GM21390 (cell line): ENCODE results near the gene SHOX.

Experiments used
- ATAC-seq: cut with Tn5 transposase; IDR thresholded peaks from one replicate; pipeline ENCODE4 v1.9.1; 2021; ENCODE audit not compliant: unreplicated experiment

SHOX gene

DNA sequence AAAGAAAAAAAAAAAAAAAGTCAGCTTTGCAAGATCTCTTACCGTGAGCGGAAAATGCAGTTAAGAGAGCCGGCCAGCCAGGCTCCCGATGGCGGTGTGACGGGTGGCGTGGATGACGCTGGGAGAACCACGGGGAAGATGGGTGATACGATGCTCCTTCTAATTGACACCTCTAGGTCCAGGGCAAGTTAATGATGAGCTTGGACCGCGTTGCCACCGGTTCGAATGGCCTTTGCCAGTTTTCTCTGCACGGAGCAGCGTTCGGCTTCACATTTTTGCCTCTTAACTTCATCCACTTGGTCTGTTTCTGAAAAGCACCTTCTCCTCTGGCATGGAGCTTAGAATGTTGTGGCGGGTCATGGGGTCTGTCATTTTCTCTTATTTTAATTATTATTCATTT, 33.2 kb downstream of the SHOX start:
- no peak for ATAC-seq

GRCh38 chrX:666762-667720, 36.5 kb downstream of the SHOX start:
- ATAC-seq: no peak

- ATAC-seq: no peak
These were observed 40.1 kb downstream of the SHOX start for GRCh38 chrX:670645-671044.

DNA sequence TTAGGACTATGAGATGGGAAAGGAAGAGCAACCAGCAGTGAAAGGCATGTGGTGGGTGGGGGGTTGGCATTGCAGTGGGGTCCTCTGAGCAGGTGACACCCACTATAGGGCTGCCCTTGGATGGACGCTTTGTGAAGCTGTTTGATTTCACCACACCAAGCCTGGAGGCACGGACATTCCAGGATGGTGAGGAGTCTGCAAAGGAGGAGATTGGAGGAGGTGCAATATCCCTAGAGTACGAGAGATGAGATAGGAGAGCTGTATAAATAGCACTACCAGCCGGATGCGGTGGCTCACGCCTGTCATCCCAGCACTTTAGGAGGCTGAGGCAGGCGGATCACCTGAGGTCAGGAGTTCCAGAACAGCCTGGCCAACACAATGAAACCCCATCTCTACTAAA, 42.3 kb downstream of the SHOX start:
- no peak for ATAC-seq

- no peak for ATAC-seq
These were observed 44.8 kb downstream of the SHOX start for GRCh38 chrX:675279-675954.

DNA sequence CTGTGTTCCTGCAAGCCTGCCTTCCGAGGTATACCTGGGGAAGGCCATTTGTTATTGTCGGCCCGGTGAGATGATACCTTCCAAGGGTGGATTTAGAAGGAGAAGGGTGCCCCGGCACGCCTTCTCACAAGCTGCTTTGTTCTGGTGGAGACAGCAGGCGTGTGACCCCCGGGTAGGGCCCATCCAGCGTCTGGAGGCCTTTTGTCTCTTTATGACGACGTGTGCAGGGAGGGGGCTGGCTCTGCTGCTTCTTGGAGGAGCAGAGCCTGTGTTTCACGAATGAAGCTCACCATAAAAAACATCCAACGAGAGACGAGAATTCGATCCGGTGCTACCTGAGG, 45.3 kb downstream of the SHOX start:
- no peak for ATAC-seq

GRCh38 chrX:677376-677775, 46.8 kb downstream of the SHOX start:
- ATAC-seq: no peak

- ATAC-seq: no peak
These were observed 48.8 kb downstream of the SHOX start for GRCh38 chrX:679291-679979.

DNA sequence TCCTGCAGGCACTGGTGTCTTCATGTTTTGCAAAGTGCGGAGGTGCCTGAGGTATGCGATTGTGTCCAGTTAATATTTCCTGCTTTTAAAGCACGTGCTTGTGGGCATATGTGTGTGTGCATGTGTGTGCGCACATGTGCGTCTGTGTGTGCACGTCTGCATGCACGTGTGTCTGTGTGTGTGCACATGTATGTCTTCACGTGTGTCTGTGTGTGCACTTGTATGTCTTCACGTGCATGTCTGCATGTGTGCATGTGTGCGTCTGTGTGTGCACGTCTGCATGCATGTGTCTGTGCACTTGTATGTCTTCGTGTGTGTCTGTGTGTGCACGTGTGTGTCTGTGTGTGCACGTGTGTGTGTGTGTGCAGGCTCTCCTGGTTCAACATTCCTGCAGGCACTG, 49.5 kb downstream of the SHOX start:
- no peak for ATAC-seq

GRCh38 chrX:681989-682388, 51.4 kb downstream of the SHOX start:
- no peak for ATAC-seq

DNA sequence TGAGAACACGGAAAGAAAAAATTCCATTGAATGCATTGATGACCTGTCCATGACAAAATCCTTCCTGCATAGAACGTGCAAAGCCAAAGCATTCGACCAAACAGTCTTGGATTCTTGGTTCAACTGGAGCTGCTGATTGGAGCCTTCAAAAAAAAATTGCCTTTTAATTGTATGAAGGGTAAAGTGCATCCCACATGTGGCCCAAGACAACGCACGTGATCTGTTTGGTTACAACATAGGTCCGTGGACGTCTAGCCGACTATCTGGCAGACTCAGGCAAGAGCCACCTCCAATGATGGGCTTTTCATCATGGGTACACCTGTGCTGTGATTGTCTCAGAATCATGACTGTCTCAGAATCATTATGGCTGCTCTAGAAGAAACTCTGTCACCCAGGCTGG, 52.3 kb downstream of the SHOX start:
- no peak for ATAC-seq

- no peak for ATAC-seq
These were observed 53.0 kb downstream of the SHOX start for GRCh38 chrX:683576-683975.

- no peak for ATAC-seq
These were observed 54.8 kb downstream of the SHOX start for GRCh38 chrX:685120-686032.

DNA sequence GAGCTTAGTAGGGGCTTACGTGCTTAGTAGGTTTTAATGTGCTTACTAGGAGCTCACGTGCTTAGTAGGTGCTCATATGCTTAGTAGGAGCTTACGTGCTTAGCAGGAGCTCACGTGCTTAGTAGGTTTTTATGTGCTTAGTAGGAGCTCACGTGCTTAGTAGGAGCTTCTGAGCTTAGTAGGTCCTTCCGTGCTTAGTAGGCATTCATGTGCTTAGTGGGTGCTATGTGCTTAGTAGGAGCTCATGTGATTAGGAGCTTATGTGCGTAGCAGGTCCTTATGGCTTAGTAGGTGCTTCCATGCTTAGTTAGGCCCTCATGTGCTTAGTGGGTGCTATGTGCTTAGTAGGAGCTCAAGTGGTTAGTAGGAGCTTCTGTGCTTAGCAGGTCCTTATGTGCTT, 59.4 kb downstream of the SHOX start:
- ATAC-seq: no peak

DNA sequence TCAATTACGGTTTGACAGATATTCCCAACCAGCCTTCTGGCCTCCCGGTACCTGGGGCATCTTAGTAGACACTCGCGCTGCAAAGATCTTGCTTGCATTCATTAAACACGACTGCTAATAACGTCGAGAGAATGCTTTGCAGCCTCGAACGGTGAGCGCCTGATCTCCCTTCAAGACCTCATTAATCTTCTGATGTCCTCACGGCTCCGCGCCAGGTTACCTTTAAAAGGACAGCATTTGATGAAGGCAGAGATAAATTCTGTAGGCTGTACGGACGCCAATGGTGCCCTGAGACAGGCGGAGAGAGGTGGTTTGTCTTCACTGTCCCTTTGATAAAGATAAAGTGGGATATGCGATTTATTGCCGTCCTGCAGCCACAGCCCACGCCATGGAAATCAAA, 64.2 kb downstream of the SHOX start:
- no peak for ATAC-seq

- no peak for ATAC-seq
These were observed 67.6 kb downstream of the SHOX start for GRCh38 chrX:698206-698605.

DNA sequence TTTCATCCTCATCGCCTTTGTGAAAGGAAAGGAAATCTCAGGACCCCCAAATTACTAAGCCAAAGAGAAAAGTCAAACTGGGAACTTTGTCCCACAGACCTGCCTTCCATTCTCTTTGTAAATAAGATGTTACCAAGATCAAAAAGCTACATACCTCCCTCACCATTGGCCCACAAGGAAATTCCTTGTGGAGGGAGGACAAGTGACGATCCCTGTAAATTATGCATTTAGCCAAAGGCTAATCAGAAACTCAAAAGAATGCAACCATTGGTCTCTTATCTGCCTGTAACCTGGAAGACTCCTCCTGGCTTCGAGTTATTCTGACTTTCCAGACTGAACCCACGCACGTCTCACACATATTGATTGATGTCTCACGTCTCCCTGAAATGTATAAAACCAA, 70.3 kb downstream of the SHOX start:
- no peak for ATAC-seq

DNA sequence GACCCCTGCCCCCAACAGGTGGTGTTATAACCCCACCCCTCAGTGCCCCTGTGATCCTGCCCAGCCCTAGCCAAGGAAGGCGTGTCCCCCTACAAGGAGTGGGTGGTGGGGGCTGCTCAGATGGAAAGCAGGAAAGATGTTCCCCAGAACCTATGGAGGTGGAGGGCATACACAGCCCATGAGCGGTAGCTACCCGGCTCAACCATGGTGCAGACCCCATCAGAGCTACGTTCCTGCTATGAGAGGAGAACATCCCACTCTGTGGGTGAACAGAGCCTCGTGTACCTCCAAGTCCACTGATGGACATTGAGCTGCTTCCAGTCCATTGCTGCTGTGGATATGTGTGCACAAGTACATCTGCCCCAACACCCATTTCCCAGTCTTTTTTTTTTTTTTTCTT, 71.1 kb downstream of the SHOX start:
- ATAC-seq: no peak

DNA sequence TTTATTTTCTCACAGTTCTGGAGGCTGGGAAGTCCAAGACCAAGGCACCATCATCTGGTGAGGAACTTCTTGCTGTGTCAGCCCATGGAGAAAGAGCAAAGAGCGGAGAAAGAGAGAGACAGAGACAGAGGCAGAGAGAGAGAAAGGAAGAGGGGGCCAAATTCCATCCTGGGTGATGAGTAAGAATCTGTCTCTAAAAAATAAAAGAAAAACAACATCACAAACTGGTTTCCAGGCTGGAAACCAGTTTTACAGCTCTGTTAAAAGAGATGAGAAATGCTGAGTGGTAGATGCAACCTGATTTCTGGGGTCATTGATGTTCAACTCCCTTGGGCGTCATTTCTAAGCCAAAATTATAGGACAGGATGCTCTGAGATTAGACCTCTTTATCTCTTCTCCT, 72.9 kb downstream of the SHOX start:
- no peak for ATAC-seq

- no peak for ATAC-seq
These were observed 73.3 kb downstream of the SHOX start for GRCh38 chrX:703866-704265.
